H1 (cell line): Measurements from ENCODE around the gene KCMF1. TPM values are rescaled to one million over a fixed set of nuclear protein-coding genes. Genes with fewer than 3 reads are reported as not detected.

ENCODE experiments used
- CTCF ChIA-PET: fragments of 300-600 bp; sonication (Branson Sonifier 250); formaldehyde crosslinking; loops from one replicate; lab custom pipeline; 2021; ENCODE audit not compliant: partially characterized antibody; lab: Charles Lee
- POLR2A ChIA-PET: fragments of 300-600 bp; sonication (Branson Sonifier 250); formaldehyde crosslinking; loops from one replicate; lab custom pipeline; 2021; ENCODE audit warnings: inconsistent platforms; ENCODE audit not compliant: partially characterized antibody; lab: Charles Lee
- DNase-seq, 2 experiments: peaks; one replicate each; pipeline versions ENCODE4 v3.0.0 to v3.0.0-alpha.2; 2010 to 2022; ENCODE audit warnings: low spot score in 2 of 2, low read depth in 1 of 2, mixed read lengths in 1 of 2
- FAIRE-seq: peaks from 2 replicates; lab custom pipeline; 2011; peaks lifted over from hg19 to GRCh38; lab: Jason Lieb, UNC
- H2AFZ ChIP-seq: 2 replicates; pipeline ENCODE4 v1.8.1; 2012; ENCODE audit warnings: low read length, inconsistent platforms
- H2AK5ac ChIP-seq: 2 replicates; pipeline ENCODE4 v1.6.1; 2013; ENCODE audit warnings: low read depth, low read length
- H2BK120ac ChIP-seq: replicated peaks from 2 replicates; pipeline ENCODE3; 2013; ENCODE audit warnings: low read depth, low read length, inconsistent platforms
- H2BK12ac ChIP-seq: 2 replicates; pipeline ENCODE4 v1.6.1; 2013; ENCODE audit warnings: low read depth, low read length
- H2BK15ac ChIP-seq: 2 replicates; pipeline ENCODE4 v1.6.1; 2013; ENCODE audit warnings: low read length
- H2BK20ac ChIP-seq: 2 replicates; pipeline ENCODE4 v1.6.1; 2013; ENCODE audit warnings: low read length
- H2BK5ac ChIP-seq: 2 replicates; pipeline ENCODE4 v1.6.1; 2013; ENCODE audit warnings: low read depth, low read length
- H3K14ac ChIP-seq: 2 replicates; pipeline ENCODE4 v1.6.1; 2013; ENCODE audit warnings: inconsistent platforms; ENCODE audit not compliant: insufficient read length
- H3K18ac ChIP-seq: 2 replicates; pipeline ENCODE4 v1.6.1; 2013; ENCODE audit warnings: low read length; ENCODE audit errors: extremely low read depth
- H3K23ac ChIP-seq: 2 replicates; pipeline ENCODE4 v1.6.1; 2013; ENCODE audit warnings: inconsistent platforms; ENCODE audit not compliant: insufficient read length
- H3K23me2 ChIP-seq: 2 replicates; pipeline ENCODE4 v1.6.1; 2013; ENCODE audit warnings: low read depth, low read length
- H3K27ac ChIP-seq: 2 replicates; pipeline ENCODE4 v1.6.1; 2011; ENCODE audit warnings: low read depth, low read length, inconsistent platforms
- H3K27me3 ChIP-seq, 4 experiments: replicated peaks in 1 of 4; 1 replicate in 1 of 4; 2 replicates in 3 of 4; pipeline versions ENCODE4 v1.6.1 to v1.8.1; 2011 to 2013; ENCODE audit warnings: low read length in 3 of 4, mild to moderate bottlenecking in 3 of 4, inconsistent platforms in 2 of 4, mixed read lengths in 2 of 4, moderate library complexity in 1 of 4; ENCODE audit not compliant: control insufficient read depth in 3 of 4, insufficient read depth in 3 of 4; ENCODE audit errors: extremely low read depth in 1 of 4
- H3K36me3 ChIP-seq, 4 experiments: 2 replicates each; pipeline versions ENCODE4 v1.6.1 to v1.8.1; 2011 to 2013; ENCODE audit warnings: mild to moderate bottlenecking in 4 of 4, low read length in 3 of 4, moderate library complexity in 2 of 4, control low read depth in 1 of 4, inconsistent platforms in 1 of 4; ENCODE audit not compliant: insufficient read depth in 4 of 4, control insufficient read depth in 2 of 4
- H3K4ac ChIP-seq: replicated peaks from 2 replicates; pipeline ENCODE3; 2013; ENCODE audit warnings: low read length, low read depth, mixed read lengths, inconsistent platforms; ENCODE audit not compliant: insufficient read length
- H3K4me1 ChIP-seq, 4 experiments: replicated peaks in 1 of 4; 1 replicate in 1 of 4; 2 replicates in 3 of 4; pipeline versions ENCODE4 v1.6.1 to v1.8.1; 2011 to 2013; ENCODE audit warnings: low read length in 3 of 4, inconsistent platforms in 2 of 4, mixed read lengths in 1 of 4; ENCODE audit not compliant: insufficient read depth in 4 of 4, control insufficient read depth in 3 of 4
- H3K4me2 ChIP-seq, 2 experiments: 2 replicates each; pipeline versions ENCODE4 v1.6.1 to v1.8.1; 2011 to 2013; ENCODE audit warnings: low read depth in 2 of 2, low read length in 2 of 2, control low read depth in 1 of 2, inconsistent platforms in 1 of 2, mild to moderate bottlenecking in 1 of 2; ENCODE audit not compliant: insufficient read depth in 1 of 2
- H3K4me3 ChIP-seq, 4 experiments: fragments of 200-600, 300-600 bp in 1 of 4; sonication (generic), shearing (Covaris generic), sonication (Bioruptor Twin) in 1 of 4; 2 replicates each; pipeline versions ENCODE4 v1.5.1 to v1.8.1; 2011 to 2016; ENCODE audit warnings: low read length in 4 of 4, low read depth in 3 of 4, control low read depth in 2 of 4, inconsistent platforms in 2 of 4, mild to moderate bottlenecking in 2 of 4, mixed read lengths in 1 of 4, moderate library complexity in 1 of 4; ENCODE audit not compliant: insufficient read depth in 2 of 4; ENCODE audit errors: extremely low read depth in 1 of 4
- H3K56ac ChIP-seq: replicated peaks from 2 replicates; pipeline ENCODE3; 2013; ENCODE audit warnings: low read depth, mild to moderate bottlenecking, mixed read lengths, low read length, inconsistent platforms; ENCODE audit not compliant: insufficient read length
- H3K79me1 ChIP-seq: 2 replicates; pipeline ENCODE4 v1.6.1; 2013; ENCODE audit warnings: low read depth, low read length, control low read depth
- H3K79me2 ChIP-seq, 2 experiments: 2 replicates each; pipeline versions ENCODE4 v1.6.1 to v1.8.1; 2012 to 2013; ENCODE audit warnings: low read length in 2 of 2, mild to moderate bottlenecking in 2 of 2, inconsistent platforms in 1 of 2; ENCODE audit not compliant: insufficient read depth in 2 of 2, control insufficient read depth in 1 of 2
- H3K9ac ChIP-seq, 4 experiments: replicated peaks in 1 of 4; 1 replicate in 1 of 4; 2 replicates in 3 of 4; pipeline versions ENCODE4 v1.6.1 to v1.8.1; 2011 to 2013; ENCODE audit warnings: low read depth in 3 of 4, low read length in 3 of 4, control low read depth in 2 of 4, mild to moderate bottlenecking in 2 of 4, moderate library complexity in 2 of 4, inconsistent platforms in 1 of 4; ENCODE audit errors: extremely low read depth in 1 of 4
- H3K9me3 ChIP-seq, 2 experiments: 2 replicates each; pipeline versions ENCODE4 v1.6.1 to v1.8.1; 2012 to 2013; ENCODE audit warnings: mild to moderate bottlenecking in 2 of 2, moderate library complexity in 2 of 2, control low read depth in 1 of 2, inconsistent platforms in 1 of 2, low read depth in 1 of 2, low read length in 1 of 2, mixed read lengths in 1 of 2; ENCODE audit not compliant: insufficient read depth in 2 of 2
- H4K20me1 ChIP-seq, 2 experiments: replicated peaks in 1 of 2; 2 replicates each; pipeline versions ENCODE3 to v1.8.1; 2011 to 2013; ENCODE audit warnings: inconsistent platforms in 2 of 2, low read length in 2 of 2, mild to moderate bottlenecking in 1 of 2; ENCODE audit not compliant: insufficient read depth in 2 of 2, control insufficient read depth in 1 of 2
- H4K5ac ChIP-seq: 2 replicates; pipeline ENCODE4 v1.6.1; 2013; ENCODE audit warnings: low read length, low read depth, mixed read lengths, inconsistent platforms; ENCODE audit not compliant: insufficient read length
- H4K8ac ChIP-seq: 2 replicates; pipeline ENCODE4 v1.8.0; 2013; ENCODE audit warnings: mild to moderate bottlenecking, moderate library complexity, low read length, inconsistent platforms; ENCODE audit not compliant: insufficient read depth; ENCODE audit errors: extremely low read depth
- H4K91ac ChIP-seq: replicated peaks from 2 replicates; pipeline ENCODE3; 2013; ENCODE audit warnings: low read length, mixed read lengths, inconsistent platforms; ENCODE audit not compliant: insufficient read length
- CHD1 ChIP-seq: IDR thresholded peaks from 2 replicates; pipeline ENCODE4 v1.6.1; 2012; ENCODE audit warnings: low read depth, low read length, improper control_type of control experiment
- CHD2 ChIP-seq: IDR thresholded peaks from 2 replicates; pipeline ENCODE4 v1.6.1; 2012; ENCODE audit warnings: low read length, improper control_type of control experiment
- GTF2F1 ChIP-seq: IDR thresholded peaks from 2 replicates; pipeline ENCODE4 v1.6.1; 2012; ENCODE audit warnings: low read depth, low read length, improper control_type of control experiment, borderline replicate concordance
- POLR2AphosphoS5 ChIP-seq: IDR thresholded peaks from 2 replicates; pipeline ENCODE4 v1.6.1; 2011; ENCODE audit warnings: low read depth, low read length
- SP1 ChIP-seq: IDR thresholded peaks from 2 replicates; pipeline ENCODE4 v1.6.1; 2011; ENCODE audit warnings: low read depth, low read length
- WGBS, 2 experiments: shearing (Covaris generic) in 1 of 2; methylation state at CpG; one replicate each; pipeline versions ENCODE4 v1.1.6 to v1.1.7; 2013 to 2015; ENCODE audit warnings: low lambda C conversion rate in 2 of 2, mixed read lengths in 2 of 2, inconsistent platforms in 1 of 2, low coverage in 1 of 2, missing lambda C conversion rate in 1 of 2; ENCODE audit not compliant: insufficient replicate concordance in 2 of 2, insufficient coverage in 1 of 2, insufficient read length in 1 of 2; ENCODE audit errors: extremely low coverage in 1 of 2, missing lambda C conversion rate in 1 of 2; 5-methylcytosine and 5-hydroxymethylcytosine counted together
- polyA plus RNA-seq, 7 experiments: library from polyadenylated mRNA; depleted of rRNA in 3 of 7; stranded (reverse) in 5 of 7; unstranded in 2 of 7; fragments of >200 nt in 5 of 7; fragments of 200-250 nt in 2 of 7; gene quantifications; 1 replicate in 5 of 7; 2 replicates in 1 of 7; 4 replicates in 1 of 7; pipeline versions ENCODE4 v1.2.1 to v1.2.3, GENCODE V29; 2011 to 2013; ENCODE audit warnings: missing spikeins in 2 of 7, mixed read lengths in 2 of 7
- total RNA-seq: library from RNA; stranded (reverse); fragmentation: NEBNext Ultra II Directional; extraction: Animal tissue kit (Norgen Biotek cat#: 25700); gene quantifications from 2 replicates; pipeline ENCODE4 v1.2.1, GENCODE V29; 2021
- TF ChIP-seq, protein P1 (sequence below): IDR thresholded peaks from 2 replicates; pipeline ENCODE4 v1.6.1; 2012; ENCODE audit warnings: low read length, inconsistent platforms

KCMF1 gene
- total and polyA plus RNA-seq, 2 of the 8 experiments (the other 6 are each of a cell fraction or from before 2014, with no cell fraction given) = 86.9 to 149 TPM

DNA sequence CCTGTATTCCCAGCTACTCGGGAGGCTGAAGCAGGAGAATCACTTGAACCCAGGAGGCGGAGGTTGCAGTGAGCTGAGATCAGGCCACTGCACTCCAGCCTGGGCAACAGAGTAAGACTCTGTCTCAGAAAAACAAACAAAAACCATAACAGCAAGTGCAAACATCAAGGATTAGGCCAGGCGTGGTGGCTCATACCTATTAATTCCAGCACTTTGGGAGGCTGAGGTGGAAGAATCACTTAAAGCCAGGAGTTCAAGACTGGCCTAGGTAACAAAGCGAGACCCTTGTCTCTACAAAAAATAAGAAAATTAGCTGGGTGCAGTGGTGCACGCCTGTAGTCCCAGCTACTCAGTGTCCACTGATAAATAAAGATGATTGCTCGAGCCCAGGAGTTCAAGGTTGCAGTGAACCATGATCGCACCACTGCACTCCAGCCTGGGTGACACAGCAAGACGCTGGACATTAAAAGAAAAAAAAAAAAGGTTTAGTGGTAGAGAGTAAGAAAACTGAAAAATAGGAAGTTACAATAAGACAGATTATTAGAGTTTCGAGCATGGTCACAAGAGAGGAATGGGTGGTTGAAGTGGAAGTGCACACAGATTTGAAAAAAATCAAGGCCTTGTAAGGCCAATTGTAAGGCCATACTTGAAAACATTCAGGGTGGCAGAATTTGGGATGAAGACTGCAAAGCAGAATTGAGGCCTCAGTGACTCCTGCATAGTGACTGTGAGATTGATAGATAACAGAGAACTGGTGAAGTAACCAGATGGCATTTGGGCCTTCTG is 6.4 kb upstream of the KCMF1 start:
- Histone ChIP-seq H3K4me2 (no peak overlapping the region), H3K4ac (no peak overlapping the region), H3K4me1 (peaks cover 1 to 15% (median 6%) of the 10 kb centered on the region in 4 experiments; a peak in 6 of 7 replicates), H3K27me3 (no peaks in the 10 kb centered on the region), H4K91ac (no peak overlapping the region), H3K23ac (no peak overlapping the region), H3K36me3 (peaks cover 0 to 49% (median 20%) of the 10 kb centered on the region in 4 experiments; a peak in 5 of 8 replicates), H4K20me1 (peaks cover 0 to 7% of the 10 kb centered on the region in 2 experiments), H2BK15ac (no peak overlapping the region), H2BK5ac (no peak overlapping the region), H4K8ac (no peak overlapping the region), H2BK20ac (no peak overlapping the region), H3K9ac (no peak overlapping the region), H3K56ac (no peak overlapping the region), H3K27ac (no peak overlapping the region), H4K5ac (no peak overlapping the region), H3K14ac (no peak overlapping the region), H3K4me3 (no peak overlapping the region), H2AK5ac (no peak overlapping the region), H3K18ac (no peak overlapping the region), H2AFZ (no peak overlapping the region), H2BK12ac (no peak overlapping the region), H3K79me2 (peaks cover 16 to 70% of the 10 kb centered on the region in 2 experiments; a peak in 3 of 4 replicates), H3K79me1 (peaks cover 3% of the 10 kb centered on the region), H3K9me3 (no peaks in the 10 kb centered on the region), H3K23me2 (peaks cover 6% of the 10 kb centered on the region; the same call in 1 of the 2 replicates), H2BK120ac (no peak overlapping the region)
- DNase-seq = no peak
- 91% methylated on average over 9 of the region's 9 CpGs; no CpG with 5 or more reads in 1 of the 2 experiments for WGBS, 2 experiments
- ChIA-PET CTCF (interaction anchor here (1.2 to 1.3 kb wide), 2 partner anchors 38 to 89 kb away, joined by 3 to 6 read pairs; no protein-coding TSS in a partner anchor), POLR2A (interaction anchor here (0.7 to 12.0 kb wide), 7 partner anchors 6 to 342 kb away, joined by 3 to 288 read pairs (median 3); partner anchors contain the start of gene KCMF1)
- FAIRE-seq = no peak
- no peak for TF ChIP-seq GTF2F1
- TF ChIP-seq CHD1 = no peak
- no peak for TF ChIP-seq POLR2AphosphoS5
- TF ChIP-seq CHD2 = no peak
- no peak for TF ChIP-seq SP1
- TF ChIP-seq, protein P1, sequence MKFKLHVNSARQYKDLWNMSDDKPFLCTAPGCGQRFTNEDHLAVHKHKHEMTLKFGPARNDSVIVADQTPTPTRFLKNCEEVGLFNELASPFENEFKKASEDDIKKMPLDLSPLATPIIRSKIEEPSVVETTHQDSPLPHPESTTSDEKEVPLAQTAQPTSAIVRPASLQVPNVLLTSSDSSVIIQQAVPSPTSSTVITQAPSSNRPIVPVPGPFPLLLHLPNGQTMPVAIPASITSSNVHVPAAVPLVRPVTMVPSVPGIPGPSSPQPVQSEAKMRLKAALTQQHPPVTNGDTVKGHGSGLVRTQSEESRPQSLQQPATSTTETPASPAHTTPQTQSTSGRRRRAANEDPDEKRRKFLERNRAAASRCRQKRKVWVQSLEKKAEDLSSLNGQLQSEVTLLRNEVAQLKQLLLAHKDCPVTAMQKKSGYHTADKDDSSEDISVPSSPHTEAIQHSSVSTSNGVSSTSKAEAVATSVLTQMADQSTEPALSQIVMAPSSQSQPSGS = no peak
